GM18909 (cell line): ENCODE results near the gene LYST.
"Not testable (repeated sequence)": the region's sequence is repeated elsewhere in the genome, so short reads cannot be mapped to it uniquely, and the experiment has no call there.

ENCODE experiments used
- ATAC-seq: cut with Tn5 transposase; IDR thresholded peaks from one replicate; pipeline ENCODE4 v1.9.1; 2021; ENCODE audit warnings: mild to moderate bottlenecking; ENCODE audit not compliant: unreplicated experiment, poor library complexity

The LYST gene

GRCh38 chr1:235861857-235862256 lies 4.8 kb downstream of the LYST start:
- ATAC-seq = no peak

- ATAC-seq = no peak
These were observed 5.9 kb downstream of the LYST start for GRCh38 chr1:235860829-235861228.

- ATAC-seq = no peak
These were observed 6.9 kb downstream of the LYST start for GRCh38 chr1:235859789-235860188.

GRCh38 chr1:235858766-235859165 lies 7.9 kb downstream of the LYST start:
- ATAC-seq = no peak

- no peak for ATAC-seq
These were observed 8.9 kb downstream of the LYST start for GRCh38 chr1:235857756-235858155.

GRCh38 chr1:235855811-235856429 lies 10.8 kb downstream of the LYST start:
- peak; percentile 58 for ATAC-seq

- ATAC-seq = no peak
These were observed 12.4 kb downstream of the LYST start for GRCh38 chr1:235854347-235854746.

- no peak for ATAC-seq
These were observed 13.1 kb downstream of the LYST start for GRCh38 chr1:235853653-235854052.

GRCh38 chr1:235852887-235853286 lies 13.8 kb downstream of the LYST start:
- no peak for ATAC-seq

GRCh38 chr1:235851939-235852338 lies 14.8 kb downstream of the LYST start:
- ATAC-seq = no peak

GRCh38 chr1:235848251-235848650 lies 18.5 kb downstream of the LYST start:
- not testable (repeated sequence) for ATAC-seq

GRCh38 chr1:235845656-235846107 lies 21.0 kb downstream of the LYST start:
- not testable (repeated sequence) for ATAC-seq

- ATAC-seq = no peak
These were observed 21.9 kb downstream of the LYST start for GRCh38 chr1:235844776-235845175.

- peak; percentile 72 for ATAC-seq
These were observed 23.2 kb downstream of the LYST start for GRCh38 chr1:235843461-235843961.

GRCh38 chr1:235841938-235842545 lies 24.7 kb downstream of the LYST start:
- peak; percentile 75 for ATAC-seq

- ATAC-seq = peak; percentile 54
These were observed 28.7 kb downstream of the LYST start for GRCh38 chr1:235838021-235838420.

- no peak for ATAC-seq
These were observed 31.5 kb downstream of the LYST start for GRCh38 chr1:235835226-235835625.

GRCh38 chr1:235834620-235835019 lies 32.1 kb downstream of the LYST start:
- ATAC-seq = no peak

GRCh38 chr1:235832011-235832410 lies 34.7 kb downstream of the LYST start:
- ATAC-seq = no peak

- ATAC-seq = peak; percentile 83
These were observed 35.6 kb downstream of the LYST start for GRCh38 chr1:235831148-235831547.

- ATAC-seq = no peak
These were observed 40.4 kb downstream of the LYST start for GRCh38 chr1:235826102-235826854.
